Endothelial cell of umbilical vein (primary cell): ENCODE results near the gene STN1. TPM values are rescaled to one million over a fixed set of nuclear protein-coding genes. Genes with fewer than 3 reads are reported as not detected.

Experiments used
- BruUV-seq: library from RNA; stranded (reverse); fragments of 400-500 nt; replicated peaks from 2 replicates; lab custom pipeline; 2021; lab: Mats Ljungman, UMichigan
- CTCF ChIA-PET: fragments of 300-600, 350-600 bp; sonication (Branson Sonifier 250); formaldehyde crosslinking; loops from one replicate; lab custom pipeline; 2021; ENCODE audit warnings: antibody characterized with exemption, inconsistent platforms; lab: Charles Lee
- POLR2A ChIA-PET: fragments of 300-600, 350-600 bp; sonication (Branson Sonifier 250); formaldehyde crosslinking; loops from one replicate; lab custom pipeline; 2021; ENCODE audit warnings: antibody characterized with exemption, inconsistent platforms; lab: Charles Lee
- DNase-seq: peaks from one replicate; pipeline ENCODE4 v3.0.0-alpha.2; 2011; ENCODE audit warnings: low read depth, low spot score
- FAIRE-seq: peaks from 2 replicates; lab custom pipeline; 2011; peaks lifted over from hg19 to GRCh38; lab: Jason Lieb, UNC
- H2AFZ ChIP-seq: 2 replicates; pipeline ENCODE4 v1.6.0; 2012; ENCODE audit warnings: low read depth, low read length, control low read depth, inconsistent platforms
- H3K27ac ChIP-seq: 2 replicates; pipeline ENCODE4 v1.5.1; 2011; ENCODE audit warnings: low read depth, mild to moderate bottlenecking, control low read depth, low read length, moderate library complexity; ENCODE audit not compliant: insufficient read depth
- H3K27me3 ChIP-seq, 2 experiments: 2 replicates each; pipeline versions ENCODE4 v1.6.0 to v1.6.1; 2011; ENCODE audit warnings: low read length in 2 of 2, mixed read lengths in 1 of 2; ENCODE audit not compliant: control insufficient read depth in 2 of 2, insufficient read depth in 2 of 2
- H3K36me3 ChIP-seq, 2 experiments: 2 replicates in 1 of 2; 3 replicates in 1 of 2; pipeline ENCODE4 v1.5.1; 2011; ENCODE audit warnings: low read length in 2 of 2, mild to moderate bottlenecking in 1 of 2, moderate library complexity in 1 of 2; ENCODE audit not compliant: control insufficient read depth in 2 of 2, insufficient read depth in 2 of 2; ENCODE audit errors: extremely low read depth in 1 of 2
- H3K4me1 ChIP-seq: 3 replicates; pipeline ENCODE4 v1.5.1; 2011; ENCODE audit warnings: mild to moderate bottlenecking, low read length; ENCODE audit not compliant: control insufficient read depth, insufficient read depth; ENCODE audit errors: extremely low read depth
- H3K4me2 ChIP-seq: 2 replicates; pipeline ENCODE4 v1.6.1; 2011; ENCODE audit warnings: low read length, control low read depth, mixed read lengths; ENCODE audit not compliant: insufficient read depth
- H3K4me3 ChIP-seq, 3 experiments: fragments of 200-600 bp in 1 of 3; sonication (generic), shearing (Covaris generic) in 1 of 3; replicated peaks in 1 of 3; 2 replicates each; pipeline ENCODE4 v1.5.1; 2011 to 2016; ENCODE audit warnings: control low read depth in 3 of 3, low read length in 3 of 3, mild to moderate bottlenecking in 2 of 3, inconsistent platforms in 1 of 3, low read depth in 1 of 3, moderate library complexity in 1 of 3; ENCODE audit not compliant: insufficient read depth in 1 of 3
- H3K79me2 ChIP-seq: 2 replicates; pipeline ENCODE4 v1.6.0; 2012; ENCODE audit warnings: low read length, inconsistent platforms; ENCODE audit not compliant: control insufficient read depth, insufficient read depth
- H3K9ac ChIP-seq: replicated peaks from 2 replicates; pipeline ENCODE3; 2011; ENCODE audit warnings: low read length, control low read depth; ENCODE audit not compliant: insufficient read depth; ENCODE audit errors: extremely low read depth
- H3K9me1 ChIP-seq: replicated peaks from 3 replicates; pipeline ENCODE4 v1.6.0; 2011; ENCODE audit warnings: mild to moderate bottlenecking, low read length; ENCODE audit not compliant: control insufficient read depth, insufficient read depth; ENCODE audit errors: extremely low read depth
- H3K9me3 ChIP-seq: replicated peaks from 2 replicates; pipeline ENCODE4 v1.5.1; 2012; ENCODE audit warnings: low read length, inconsistent platforms; ENCODE audit not compliant: control insufficient read depth, insufficient read depth
- H4K20me1 ChIP-seq: replicated peaks from 2 replicates; pipeline ENCODE3; 2011; ENCODE audit warnings: mild to moderate bottlenecking, low read length; ENCODE audit not compliant: control insufficient read depth, insufficient read depth; ENCODE audit errors: extremely low read depth
- EZH2 ChIP-seq: IDR thresholded peaks from 2 replicates; pipeline ENCODE4 v1.6.1; 2012; ENCODE audit warnings: borderline replicate concordance, low read depth, mild to moderate bottlenecking, moderate library complexity, low read length, inconsistent platforms; ENCODE audit not compliant: severe bottlenecking
- FOS ChIP-seq: IDR thresholded peaks from 2 replicates; pipeline ENCODE4 v1.6.1; 2011; ENCODE audit warnings: mild to moderate bottlenecking, low read length, moderate library complexity, borderline replicate concordance; ENCODE audit not compliant: insufficient read depth
- GATA2 ChIP-seq: IDR thresholded peaks from 2 replicates; pipeline ENCODE4 v1.7.0; 2011; ENCODE audit warnings: low read depth, mild to moderate bottlenecking, moderate library complexity, mixed read lengths, low read length; ENCODE audit not compliant: insufficient read length, insufficient read depth
- JUN ChIP-seq: IDR thresholded peaks from 2 replicates; pipeline ENCODE4 v1.6.1; 2011; ENCODE audit warnings: borderline replicate concordance, low read depth; ENCODE audit not compliant: insufficient read length, insufficient read depth
- MYC ChIP-seq: IDR thresholded peaks from one replicate; pipeline ENCODE4 v1.6.1; 2011; ENCODE audit warnings: mild to moderate bottlenecking, low read depth, low read length
- POLR2A ChIP-seq: IDR thresholded peaks from 2 replicates; pipeline ENCODE4 v1.6.1; 2012; ENCODE audit warnings: low read depth, mild to moderate bottlenecking, control low read depth, low read length
- POLR2AphosphoS5 ChIP-seq: IDR thresholded peaks from 2 replicates; pipeline ENCODE4 v1.6.1; 2012; ENCODE audit warnings: low read depth, mild to moderate bottlenecking, control low read depth, low read length, moderate library complexity; ENCODE audit not compliant: insufficient read depth
- dilution Hi-C: fragments of 300-500 bp; cut with MboI; formaldehyde crosslinking; loops from one replicate; pipeline ENCODE4 v1.15.0; 2019; ENCODE audit warnings: low sequenced_read_pairs; ENCODE audit not compliant: extremely low pct_ligation_motif_present
- intact Hi-C: fragments of 100-400 bp; cut with micrococcal nuclease; formaldehyde crosslinking; loops from one replicate; pipeline ENCODE4 v1.10.0; 2022
- polyA plus RNA-seq, 4 experiments: library from polyadenylated mRNA; depleted of rRNA in 3 of 4; stranded (reverse) in 3 of 4; unstranded in 1 of 4; fragments of >200 nt; gene quantifications; 2 replicates each; pipeline versions ENCODE4 v1.2.1 to v1.2.3, GENCODE V29; 2011 to 2012; ENCODE audit warnings: missing spikeins in 1 of 4
- total RNA-seq: library from RNA; stranded (reverse); gene quantifications from 2 replicates; pipeline ENCODE4 v1.2.3, GENCODE V29; 2021
- TF ChIP-seq, protein P1 (sequence below), 2 donors: IDR thresholded peaks; 1 replicate in 1 of 2; 2 replicates in 1 of 2; pipeline ENCODE4 v1.5.1; 2011; ENCODE audit warnings: low read length in 2 of 2, mild to moderate bottlenecking in 2 of 2, moderate library complexity in 2 of 2, control low read depth in 1 of 2, inconsistent platforms in 1 of 2, low read depth in 1 of 2; ENCODE audit not compliant: insufficient read depth in 1 of 2; ENCODE audit errors: extremely low read depth in 1 of 2
- TF ChIP-seq, protein P2 (sequence below): IDR thresholded peaks from 2 replicates; pipeline ENCODE4 v1.6.1; 2011; ENCODE audit not compliant: insufficient read depth, insufficient read length

Gene STN1
- total and polyA plus RNA-seq, 2 donors (not counting 3 experiments of a cell fraction or from before 2014, with no cell fraction given): 10.8 to 15.3 TPM

DNA sequence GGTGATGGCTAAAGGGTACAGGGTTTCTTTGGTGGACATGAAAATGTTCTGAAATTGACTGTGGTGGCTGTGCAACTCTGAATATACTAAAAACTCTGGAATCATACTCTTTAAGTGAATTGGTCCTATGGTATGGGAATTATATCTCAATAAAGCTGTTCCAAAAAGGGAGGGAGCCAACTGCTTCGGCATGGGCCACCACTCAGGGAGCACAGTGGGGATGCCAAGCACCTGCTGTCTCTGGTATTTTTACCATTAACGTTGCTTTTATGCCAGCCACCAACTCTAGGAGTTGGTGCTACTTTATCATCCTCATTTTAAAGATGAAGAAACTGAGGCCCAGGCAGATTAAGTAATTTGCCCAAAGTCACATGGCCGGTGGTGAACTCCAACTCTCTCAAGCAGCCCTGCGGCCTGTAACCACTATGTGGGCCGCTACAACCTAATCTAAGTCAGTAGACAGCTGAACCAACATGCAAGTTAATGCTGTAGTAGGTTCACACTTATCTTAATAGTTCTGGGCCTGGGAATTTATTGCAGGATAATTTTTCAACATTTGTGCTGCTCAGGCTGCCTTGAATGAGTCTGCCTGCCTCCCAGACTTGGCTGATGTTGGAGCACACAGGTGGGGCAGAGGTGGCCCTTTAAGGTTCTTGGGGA, 83.4 kb downstream of the STN1 start:
- Histone ChIP-seq H3K9me1 (no peaks in the 10 kb centered on the region), H3K27ac (no peak overlapping the region), H3K36me3 (no peaks in the 10 kb centered on the region), H4K20me1 (no peaks in the 10 kb centered on the region), H2AFZ (no peak overlapping the region), H3K4me3 (no peak overlapping the region), H3K4me1 (peaks cover 2% of the 10 kb centered on the region), H3K27me3 (no peaks in the 10 kb centered on the region), H3K79me2 (no peaks in the 10 kb centered on the region), H3K4me2 (no peak overlapping the region), H3K9ac (no peak overlapping the region), H3K9me3 (no peaks in the 10 kb centered on the region)
- dilution Hi-C loops (no loop called here), intact Hi-C loops (no loop called here)
- ChIA-PET POLR2A (no interaction called here), CTCF (interaction anchor here (1.1 to 1.7 kb wide), 2 partner anchors 14 to 23 kb away, joined by 3 to 5 read pairs; no protein-coding TSS in a partner anchor)
- TF ChIP-seq POLR2A: no peak
- TF ChIP-seq, protein P1, sequence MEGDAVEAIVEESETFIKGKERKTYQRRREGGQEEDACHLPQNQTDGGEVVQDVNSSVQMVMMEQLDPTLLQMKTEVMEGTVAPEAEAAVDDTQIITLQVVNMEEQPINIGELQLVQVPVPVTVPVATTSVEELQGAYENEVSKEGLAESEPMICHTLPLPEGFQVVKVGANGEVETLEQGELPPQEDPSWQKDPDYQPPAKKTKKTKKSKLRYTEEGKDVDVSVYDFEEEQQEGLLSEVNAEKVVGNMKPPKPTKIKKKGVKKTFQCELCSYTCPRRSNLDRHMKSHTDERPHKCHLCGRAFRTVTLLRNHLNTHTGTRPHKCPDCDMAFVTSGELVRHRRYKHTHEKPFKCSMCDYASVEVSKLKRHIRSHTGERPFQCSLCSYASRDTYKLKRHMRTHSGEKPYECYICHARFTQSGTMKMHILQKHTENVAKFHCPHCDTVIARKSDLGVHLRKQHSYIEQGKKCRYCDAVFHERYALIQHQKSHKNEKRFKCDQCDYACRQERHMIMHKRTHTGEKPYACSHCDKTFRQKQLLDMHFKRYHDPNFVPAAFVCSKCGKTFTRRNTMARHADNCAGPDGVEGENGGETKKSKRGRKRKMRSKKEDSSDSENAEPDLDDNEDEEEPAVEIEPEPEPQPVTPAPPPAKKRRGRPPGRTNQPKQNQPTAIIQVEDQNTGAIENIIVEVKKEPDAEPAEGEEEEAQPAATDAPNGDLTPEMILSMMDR (IDR thresholded peaks at IDR 0.05; ENCODE audit: extremely low read depth in 1 of 2, insufficient read depth in 1 of 2, low read depth in 1 of 2, low read length in 2 of 2): no peak
- TF ChIP-seq JUN: no peak
- no peak for TF ChIP-seq FOS
- no peak for TF ChIP-seq GATA2
- TF ChIP-seq, protein P2, sequence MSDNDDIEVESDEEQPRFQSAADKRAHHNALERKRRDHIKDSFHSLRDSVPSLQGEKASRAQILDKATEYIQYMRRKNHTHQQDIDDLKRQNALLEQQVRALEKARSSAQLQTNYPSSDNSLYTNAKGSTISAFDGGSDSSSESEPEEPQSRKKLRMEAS: no peak
- no peak for TF ChIP-seq MYC
- TF ChIP-seq POLR2AphosphoS5: no peak
- no peak for TF ChIP-seq EZH2
- no TSS peak for BruUV-seq
- FAIRE-seq (no peak), DNase-seq (no peak)
